Stomach (tissue), 4 donors: ENCODE measurements around the gene PDE3B.

Source experiments
- EP300 ChIP-seq: sonication (generic); formaldehyde crosslinking; IDR thresholded peaks from one replicate; pipeline ENCODE4 v1.6.1; 2017; ENCODE audit warnings: antibody characterized with exemption
- POLR2A ChIP-seq, 4 donors: fragments of 450-650 bp; IDR thresholded peaks; one replicate each; pipeline ENCODE4 v1.6.1; 2016; ENCODE audit warnings: antibody characterized with exemption in 4 of 4, control low read depth in 2 of 4, mild to moderate bottlenecking in 1 of 4, moderate library complexity in 1 of 4
- POLR2AphosphoS5 ChIP-seq, 3 donors: sonication (generic); formaldehyde crosslinking; IDR thresholded peaks; one replicate each; pipeline ENCODE4 v1.6.1; 2016; ENCODE audit warnings: antibody characterized with exemption in 3 of 3
- TF ChIP-seq, protein P1 (sequence below), 7 experiments: fragments of 450-650 bp in 4 of 7; fragments of 200-600 bp in 3 of 7; sonication (generic) in 3 of 7; IDR thresholded peaks; one replicate each; pipeline ENCODE4 v1.5.1; 2016 to 2019; ENCODE audit warnings: antibody characterized with exemption in 7 of 7, control low read depth in 2 of 7, mild to moderate bottlenecking in 1 of 7

DNA sequence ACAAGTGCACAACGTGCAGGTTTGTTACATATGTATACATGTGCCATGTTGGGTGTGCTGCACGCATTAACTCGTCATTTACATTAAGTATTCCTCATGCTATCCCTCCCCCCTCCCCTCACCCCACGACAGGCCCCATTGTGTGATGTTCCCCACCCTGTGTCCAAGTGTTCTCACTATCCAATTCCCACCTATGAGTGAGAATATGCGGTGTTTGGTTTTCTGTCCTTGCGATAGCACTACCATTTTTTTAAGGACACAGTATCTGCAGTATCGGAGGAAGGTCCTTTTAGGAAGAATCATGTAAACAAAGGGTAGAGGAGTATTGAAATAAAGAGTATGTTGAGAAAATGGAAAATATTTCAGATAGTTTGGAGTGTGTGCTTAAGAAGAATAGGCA, 25.9 kb downstream of the PDE3B start:
- TF ChIP-seq, protein P1, sequence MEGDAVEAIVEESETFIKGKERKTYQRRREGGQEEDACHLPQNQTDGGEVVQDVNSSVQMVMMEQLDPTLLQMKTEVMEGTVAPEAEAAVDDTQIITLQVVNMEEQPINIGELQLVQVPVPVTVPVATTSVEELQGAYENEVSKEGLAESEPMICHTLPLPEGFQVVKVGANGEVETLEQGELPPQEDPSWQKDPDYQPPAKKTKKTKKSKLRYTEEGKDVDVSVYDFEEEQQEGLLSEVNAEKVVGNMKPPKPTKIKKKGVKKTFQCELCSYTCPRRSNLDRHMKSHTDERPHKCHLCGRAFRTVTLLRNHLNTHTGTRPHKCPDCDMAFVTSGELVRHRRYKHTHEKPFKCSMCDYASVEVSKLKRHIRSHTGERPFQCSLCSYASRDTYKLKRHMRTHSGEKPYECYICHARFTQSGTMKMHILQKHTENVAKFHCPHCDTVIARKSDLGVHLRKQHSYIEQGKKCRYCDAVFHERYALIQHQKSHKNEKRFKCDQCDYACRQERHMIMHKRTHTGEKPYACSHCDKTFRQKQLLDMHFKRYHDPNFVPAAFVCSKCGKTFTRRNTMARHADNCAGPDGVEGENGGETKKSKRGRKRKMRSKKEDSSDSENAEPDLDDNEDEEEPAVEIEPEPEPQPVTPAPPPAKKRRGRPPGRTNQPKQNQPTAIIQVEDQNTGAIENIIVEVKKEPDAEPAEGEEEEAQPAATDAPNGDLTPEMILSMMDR (IDR thresholded peaks at IDR 0.05): no peak
- TF ChIP-seq EP300: no peak
- no peak for TF ChIP-seq POLR2A (IDR thresholded peaks at IDR 0.05)
- no peak for TF ChIP-seq POLR2AphosphoS5 (IDR thresholded peaks at IDR 0.05)
